Activated T-helper 2 cell treated with anti-CD3 and anti-CD28 coated beads, Interferon-gamma antibody, Interleukin-2, Interleukin-4, amounts not matched to agents 10 μg/mL and 5 μg/mL and 100 μg/mL, durations not matched to agents 14 hours and 24 hours and 36 hours (primary cell): ENCODE data around the gene DNPH1. TPM values are rescaled to one million over a fixed set of nuclear protein-coding genes. Genes with fewer than 3 reads are reported as not detected.

Experiments used
- DNase-seq: peaks from one replicate; pipeline ENCODE4 v3.0.0; 2021; ENCODE audit warnings: low spot score
- H3K27ac Mint-ChIP-seq: one replicate; pipeline ENCODE4 v1.8.0; 2021; ENCODE audit warnings: mixed read lengths
- H3K27me3 Mint-ChIP-seq: one replicate; pipeline ENCODE4 v1.8.0; 2021; ENCODE audit warnings: low read depth, mixed read lengths
- H3K36me3 Mint-ChIP-seq: one replicate; pipeline ENCODE4 v1.8.0; 2021; ENCODE audit warnings: low read depth, mixed read lengths
- H3K4me1 Mint-ChIP-seq: one replicate; pipeline ENCODE4 v1.8.0; 2021; ENCODE audit warnings: low read depth, mixed read lengths
- H3K4me3 Mint-ChIP-seq: one replicate; pipeline ENCODE4 v1.8.0; 2021; ENCODE audit warnings: low read depth, mild to moderate bottlenecking, moderate library complexity, mixed read lengths
- H3K9me3 Mint-ChIP-seq: one replicate; pipeline ENCODE4 v1.8.0; 2021; ENCODE audit warnings: mixed read lengths
- intact Hi-C: fragments of 100-400 bp; cut with micrococcal nuclease; formaldehyde crosslinking; loops from one replicate; pipeline ENCODE4 v1.15.1; 2023
- total RNA-seq: library from RNA; stranded (reverse); gene quantifications from 2 replicates; pipeline ENCODE4 v1.2.3, GENCODE V29; 2022

The DNPH1 gene
- total RNA-seq, 1 donor from 2014 or later: 70.5 TPM

DNA sequence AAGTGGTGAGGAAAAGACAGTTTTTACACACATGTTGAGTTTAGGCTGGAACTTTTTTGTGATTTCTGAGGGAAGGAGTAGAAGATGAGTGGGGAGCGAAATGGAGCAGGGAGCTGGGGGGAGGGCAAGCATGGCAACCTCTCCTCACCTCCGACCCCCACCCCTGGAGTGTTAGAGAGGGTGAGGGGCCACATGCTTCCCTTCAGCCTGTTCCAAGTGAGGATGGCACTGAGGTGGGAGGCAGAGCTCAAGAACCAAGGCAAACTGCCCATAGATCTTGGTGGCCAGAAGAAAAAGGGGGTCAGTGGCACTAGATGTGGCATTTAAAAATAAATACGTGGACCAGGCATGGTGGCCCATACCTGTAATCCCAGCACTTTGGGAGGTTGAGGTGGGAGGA, 18.8 kb upstream of the DNPH1 start:
- intact Hi-C loops: no loop called here
- Mint-ChIP-seq H3K4me3 (peak overlapping the region; percentile 77), H3K4me1 (peaks cover 28% of the 10 kb centered on the region), H3K9me3 (no peaks in the 10 kb centered on the region), H3K27me3 (peaks cover 19% of the 10 kb centered on the region), H3K36me3 (no peaks in the 10 kb centered on the region), H3K27ac (peak overlapping the region; percentile 77)
- DNase-seq: no peak

DNA sequence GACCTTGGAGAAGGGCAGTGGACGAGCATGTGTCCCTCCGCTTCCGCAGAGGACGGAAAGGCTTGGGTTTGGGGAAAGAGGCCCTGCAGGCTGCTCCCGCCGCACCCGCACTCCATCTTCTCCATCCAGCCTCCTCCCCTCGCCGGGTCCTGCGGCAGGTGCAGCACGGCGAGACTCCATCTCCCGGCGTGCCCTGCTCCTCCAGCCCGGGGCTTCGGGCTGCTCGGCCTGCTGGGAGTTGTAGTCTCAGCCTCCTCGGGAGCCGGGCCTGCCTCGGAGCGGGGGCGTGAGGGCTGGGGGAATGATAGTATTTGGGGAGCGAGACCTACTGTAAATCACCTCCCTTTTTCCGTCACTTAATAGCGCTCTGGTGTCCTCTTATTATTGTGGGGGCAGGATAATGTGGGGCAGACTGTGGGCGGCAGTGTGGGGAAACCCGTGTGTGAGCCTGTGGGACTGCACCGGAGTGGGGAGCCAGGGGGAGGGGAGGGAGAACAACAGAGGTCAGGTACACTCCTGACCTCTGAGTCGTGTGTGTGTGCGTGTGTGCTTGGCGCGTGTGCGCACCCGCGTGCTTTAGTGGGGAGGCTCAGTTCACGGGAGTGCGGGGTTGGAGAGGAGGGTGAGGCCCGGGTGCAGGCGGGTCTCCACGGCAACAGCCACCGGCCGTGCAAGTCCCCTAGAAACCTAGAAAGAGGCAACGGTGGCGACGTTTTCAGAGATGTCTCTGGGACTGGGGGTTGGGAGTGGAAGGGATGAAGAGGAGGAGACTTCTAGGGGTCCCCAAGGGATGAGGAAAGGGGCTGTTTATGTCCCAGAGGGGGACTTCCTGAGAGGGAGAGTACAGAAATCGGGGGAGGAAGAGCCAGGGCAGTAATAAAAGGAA, 18.1 kb upstream of the DNPH1 start:
- peak overlapping the region; percentile 77 for H3K4me3 Mint-ChIP-seq
- peak; percentile 73 for DNase-seq
- H3K9me3 Mint-ChIP-seq: no peaks in the 10 kb centered on the region
- intact Hi-C loops: loop anchor here (2.0 kb wide), 2 partner anchors 23 to 77 kb away; partner anchors contain the start of gene SRF
- H3K36me3 Mint-ChIP-seq: no peaks in the 10 kb centered on the region
- H3K4me1 Mint-ChIP-seq: peaks cover 26% of the 10 kb centered on the region
- peak overlapping the region; percentile 77 for H3K27ac Mint-ChIP-seq
- H3K27me3 Mint-ChIP-seq: peaks cover 19% of the 10 kb centered on the region

DNA sequence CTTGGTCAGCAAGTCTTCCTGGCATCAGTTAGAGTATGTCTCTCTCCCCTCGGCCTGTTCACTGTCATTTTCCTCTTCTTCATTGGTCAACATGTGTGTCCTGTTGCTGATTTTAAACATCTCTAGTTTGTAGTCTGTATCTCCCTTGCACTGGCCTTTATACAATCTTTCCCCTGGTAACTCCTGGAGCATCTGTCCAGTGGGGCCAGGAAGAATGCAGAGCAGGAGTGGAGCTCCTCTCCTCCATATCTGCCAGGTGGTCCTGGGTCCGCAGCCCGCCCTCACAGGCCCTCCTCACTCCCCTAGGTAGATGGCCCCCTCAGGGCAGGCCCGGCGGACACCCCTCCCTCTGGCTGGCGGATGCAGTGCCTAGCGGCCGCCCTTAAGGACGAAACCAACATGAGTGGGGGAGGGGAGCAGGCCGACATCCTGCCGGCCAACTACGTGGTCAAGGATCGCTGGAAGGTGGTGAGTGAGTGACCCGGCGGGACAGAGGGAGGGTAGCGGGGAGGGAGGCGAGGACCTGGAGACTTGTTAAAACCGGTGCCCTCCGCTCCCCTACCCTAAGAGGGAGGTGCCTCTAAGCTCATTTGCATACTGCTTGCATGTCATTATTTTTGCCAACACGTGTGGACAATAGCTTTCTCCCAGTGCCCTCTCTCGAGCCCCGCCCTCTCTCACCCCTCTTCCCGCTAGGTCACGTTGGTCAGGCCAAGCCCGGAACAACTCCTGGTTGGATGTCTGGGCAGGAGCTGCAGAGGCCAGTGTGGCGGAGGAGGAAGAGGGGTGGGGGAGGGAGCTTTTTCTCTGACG, 17.2 kb upstream of the DNPH1 start:
- Mint-ChIP-seq H3K4me1 (peaks cover 24% of the 10 kb centered on the region), H3K36me3 (no peaks in the 10 kb centered on the region), H3K4me3 (peak overlapping the region; percentile 77), H3K27me3 (peaks cover 13% of the 10 kb centered on the region), H3K27ac (no peak overlapping the region), H3K9me3 (no peaks in the 10 kb centered on the region)
- no peak for DNase-seq
- intact Hi-C loops: loop anchor here (2.0 kb wide), 2 partner anchors 22 to 76 kb away; partner anchors contain the start of gene SRF

DNA sequence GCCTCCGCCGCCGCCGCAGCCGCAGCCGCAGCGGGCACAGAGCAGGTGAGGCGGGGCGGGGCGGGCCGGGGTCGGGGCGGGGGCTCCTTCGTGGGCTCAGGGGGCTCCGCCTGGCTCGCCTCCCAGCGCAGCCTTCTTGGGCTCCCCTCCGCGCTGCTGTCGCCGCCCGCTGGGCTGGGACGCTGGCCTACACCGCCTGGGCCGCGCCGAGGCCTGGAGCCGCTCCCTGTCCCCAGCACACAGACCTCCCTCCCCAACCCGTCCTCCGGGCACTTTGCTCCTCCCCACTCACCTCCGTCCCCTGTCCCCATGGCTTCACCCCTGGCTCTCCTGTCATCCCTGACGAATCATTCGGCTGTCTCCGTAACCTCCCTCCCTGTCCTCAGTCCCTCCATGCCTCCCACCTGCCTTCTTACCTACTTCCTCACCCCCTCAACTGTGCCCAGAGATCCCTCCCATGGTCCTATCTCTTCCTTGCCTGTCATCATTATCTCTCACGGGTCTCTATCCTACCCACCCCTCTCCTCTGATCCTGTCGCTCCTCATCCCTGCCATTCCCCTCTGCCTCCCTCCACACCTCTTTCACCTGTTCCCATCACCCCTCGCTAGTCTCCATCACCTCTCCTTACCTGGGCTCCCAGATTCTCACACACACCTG, 14.5 kb upstream of the DNPH1 start:
- Mint-ChIP-seq H3K4me1 (peaks cover 21% of the 10 kb centered on the region), H3K9me3 (peaks cover 5% of the 10 kb centered on the region), H3K36me3 (no peaks in the 10 kb centered on the region), H3K27ac (no peak overlapping the region), H3K27me3 (peaks cover 14% of the 10 kb centered on the region), H3K4me3 (no peak overlapping the region)
- intact Hi-C loops: no loop called here
- DNase-seq: no peak

DNA sequence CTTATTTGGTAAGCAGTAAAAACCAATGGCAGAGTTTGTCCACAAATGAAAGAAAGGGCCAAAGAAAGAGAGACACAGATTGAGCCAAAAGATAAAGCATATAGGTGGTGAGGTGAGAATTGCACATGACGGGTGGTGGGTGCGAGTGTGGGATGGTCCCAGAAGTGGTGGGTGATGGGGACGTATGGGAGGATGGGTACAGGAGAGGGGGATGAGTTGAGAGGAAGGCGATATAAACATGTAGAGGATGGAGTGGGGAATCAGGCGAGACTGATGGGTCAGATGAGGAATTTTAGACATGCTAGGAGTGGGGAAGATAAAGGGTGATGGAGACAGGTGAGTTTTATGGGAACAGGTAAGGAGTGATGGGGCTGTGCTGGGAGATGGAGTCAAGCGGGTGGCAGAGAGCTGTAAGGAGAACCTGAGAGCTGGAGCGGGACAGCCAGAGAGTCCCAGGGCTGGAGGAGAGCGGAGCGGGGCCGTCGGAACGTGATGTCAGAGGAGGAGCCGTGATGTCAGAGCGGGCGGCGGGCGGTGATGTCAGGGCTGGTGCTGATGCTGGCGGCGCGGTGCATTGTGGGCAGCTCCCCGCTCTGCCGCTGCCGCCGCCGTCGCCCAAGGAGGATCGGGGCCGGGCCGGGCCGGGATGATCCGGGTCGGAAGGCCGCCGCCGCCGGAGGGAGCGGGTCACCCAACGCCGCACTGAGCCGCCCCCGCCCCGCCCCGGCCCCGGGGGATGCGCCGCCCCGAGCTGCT, 13.8 kb upstream of the DNPH1 start, which contains the start of gene TTBK1:
TSS of gene TTBK1 (plus strand) at position 574 of the 756 bp plus-strand sequence. CDS start 3,180 bp downstream, outside the sequence.
- Mint-ChIP-seq H3K27ac (no peak within 1 kb of the TSS), H3K9me3 (peaks cover 5% of the 10 kb centered on the region), H3K4me3 (no peak within 1 kb of the TSS), H3K27me3 (peaks cover 17% of the 10 kb centered on the region), H3K4me1 (peaks cover 20% of the 10 kb centered on the region), H3K36me3 (no peaks in the 10 kb centered on the region)
- intact Hi-C loops: no loop called here
- no peak for DNase-seq

DNA sequence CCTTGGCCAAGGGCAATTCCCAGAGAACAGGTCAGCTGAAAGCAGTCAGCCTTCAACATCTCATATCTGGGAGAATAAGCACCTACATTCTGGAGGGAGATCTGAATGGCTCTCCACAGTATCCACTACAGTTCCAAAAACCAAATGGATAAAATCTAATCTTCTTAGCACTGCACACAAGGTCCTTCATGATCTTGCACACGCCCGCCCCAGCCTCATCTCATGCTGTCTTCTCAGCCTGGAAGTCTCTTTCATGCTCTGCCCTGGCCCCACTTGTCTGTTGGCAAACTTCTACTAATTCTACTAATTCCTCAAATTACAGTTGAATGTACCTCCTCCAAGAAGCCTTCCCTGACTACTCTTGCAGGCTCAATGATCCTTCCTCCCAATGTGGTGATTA, 12.2 kb upstream of the DNPH1 start:
- Mint-ChIP-seq H3K9me3 (peaks cover 5% of the 10 kb centered on the region), H3K36me3 (no peaks in the 10 kb centered on the region), H3K27ac (no peak overlapping the region), H3K4me3 (no peak overlapping the region), H3K27me3 (peaks cover 23% of the 10 kb centered on the region), H3K4me1 (peaks cover 11% of the 10 kb centered on the region)
- DNase-seq: no peak
- intact Hi-C loops: no loop called here

DNA sequence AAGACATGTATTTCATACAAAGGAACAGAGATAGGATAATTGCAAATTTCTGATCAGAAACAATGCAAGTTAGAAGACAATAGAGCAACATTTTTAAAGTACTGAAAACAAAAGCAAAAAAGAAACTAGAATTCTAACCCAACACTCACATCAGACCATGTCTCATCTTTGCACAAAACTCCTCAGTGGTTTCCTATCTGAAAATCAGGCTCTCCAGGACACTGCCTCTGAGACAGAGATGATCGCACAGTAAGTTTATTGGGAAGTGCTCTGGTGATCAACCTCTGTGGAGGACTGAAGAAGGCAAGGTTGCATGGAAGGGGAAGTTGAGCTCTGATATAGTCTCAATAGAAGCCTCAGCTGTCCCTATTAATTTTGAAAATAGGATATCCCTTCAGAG, 11.7 kb upstream of the DNPH1 start:
- no peak overlapping the region for H3K27ac Mint-ChIP-seq
- DNase-seq: no peak
- H3K4me3 Mint-ChIP-seq: peak overlapping the region; percentile 7
- peaks cover 9% of the 10 kb centered on the region for H3K4me1 Mint-ChIP-seq
- H3K9me3 Mint-ChIP-seq: peaks cover 5% of the 10 kb centered on the region
- H3K36me3 Mint-ChIP-seq: no peaks in the 10 kb centered on the region
- H3K27me3 Mint-ChIP-seq: peaks cover 25% of the 10 kb centered on the region
- intact Hi-C loops: no loop called here

DNA sequence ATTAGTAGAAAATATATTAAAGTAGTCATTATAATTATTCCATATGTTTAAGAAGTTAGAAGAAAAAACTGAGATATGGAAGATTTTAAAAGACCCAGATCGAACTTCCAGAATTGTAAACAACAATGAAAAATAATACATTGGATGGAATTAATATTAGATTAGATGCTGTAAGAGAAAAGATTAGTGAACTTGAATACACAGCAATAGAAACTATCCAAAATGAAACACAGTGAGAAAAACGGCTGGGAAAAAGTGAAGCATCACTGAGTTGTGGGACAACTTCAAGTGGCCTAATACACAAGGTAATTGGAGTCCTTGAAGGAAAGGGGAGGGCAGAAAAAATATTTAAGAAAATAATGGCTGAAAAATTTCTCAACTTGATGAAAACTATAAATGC, 9.8 kb upstream of the DNPH1 start:
- peaks cover 5% of the 10 kb centered on the region for H3K9me3 Mint-ChIP-seq

DNA sequence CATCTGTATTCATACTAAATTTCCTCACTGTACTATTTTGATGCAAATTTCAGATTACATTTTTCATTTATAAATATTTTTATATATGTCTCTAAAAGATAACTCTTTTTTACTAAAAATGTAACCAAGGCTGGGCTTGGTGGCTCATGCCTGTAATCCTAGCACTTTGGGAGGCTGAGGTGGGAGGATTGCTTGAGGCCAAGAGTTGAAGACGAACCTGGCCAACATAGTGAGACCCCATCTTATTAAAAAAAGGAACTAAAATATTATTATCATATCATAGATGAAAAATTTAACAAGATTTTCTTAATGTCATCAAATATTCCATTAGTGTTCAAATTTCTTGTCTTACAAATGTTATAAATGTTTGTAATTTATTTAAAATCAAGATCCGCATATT, 6.6 kb upstream of the DNPH1 start:
- no peaks in the 10 kb centered on the region for H3K36me3 Mint-ChIP-seq
- peaks cover 4% of the 10 kb centered on the region for H3K4me1 Mint-ChIP-seq
- H3K27ac Mint-ChIP-seq: no peak overlapping the region
- H3K27me3 Mint-ChIP-seq: peaks cover 38% of the 10 kb centered on the region
- no peak overlapping the region for H3K4me3 Mint-ChIP-seq
- intact Hi-C loops: no loop called here
- no peak for DNase-seq
- H3K9me3 Mint-ChIP-seq: peaks cover 5% of the 10 kb centered on the region

More for the DNA sequence above, 9.8 kb upstream of the DNPH1 start:
- intact Hi-C loops: no loop called here
- peaks cover 9% of the 10 kb centered on the region for H3K4me1 Mint-ChIP-seq
- H3K36me3 Mint-ChIP-seq: no peaks in the 10 kb centered on the region
- H3K4me3 Mint-ChIP-seq: no peak overlapping the region
- no peak overlapping the region for H3K27ac Mint-ChIP-seq
- peaks cover 25% of the 10 kb centered on the region for H3K27me3 Mint-ChIP-seq
- DNase-seq: no peak

DNA sequence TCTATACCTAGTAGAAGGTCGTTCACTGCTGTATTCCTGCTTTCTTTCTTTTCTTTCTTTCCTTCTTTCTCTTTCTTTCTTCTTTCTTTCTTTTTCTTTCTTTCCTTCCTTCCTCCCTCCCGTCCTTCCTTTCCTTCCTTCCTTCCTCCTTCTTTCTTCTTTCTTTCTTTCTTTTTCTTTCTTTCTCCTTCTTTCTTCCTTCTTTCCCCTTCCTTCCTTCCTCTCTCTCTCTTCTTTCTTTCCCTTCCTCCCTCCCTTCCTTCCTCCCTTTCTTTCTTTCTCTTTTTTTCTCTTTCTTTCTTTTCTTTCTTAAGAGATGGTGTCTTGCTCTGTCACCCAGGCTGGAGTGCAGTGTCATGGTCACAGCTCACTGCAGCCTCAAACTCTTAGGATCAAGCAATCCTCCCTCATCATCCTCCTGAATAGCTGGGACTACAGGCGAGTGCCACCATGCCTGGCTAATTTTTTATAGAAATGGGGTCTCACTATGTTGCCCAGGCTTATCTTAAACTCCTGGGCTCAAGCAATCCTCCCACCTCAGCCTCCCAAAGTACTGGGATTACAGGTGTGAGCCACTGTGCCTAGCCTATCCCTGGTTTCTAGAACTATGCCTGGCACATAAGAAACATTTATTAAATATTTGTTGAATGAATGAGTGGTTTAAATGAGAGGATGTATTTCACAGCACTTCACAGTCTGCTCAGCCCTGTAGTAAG, 2.6 kb upstream of the DNPH1 start:
- Mint-ChIP-seq H3K4me1 (peaks cover 9% of the 10 kb centered on the region), H3K4me3 (no peak overlapping the region), H3K36me3 (peaks cover 7% of the 10 kb centered on the region), H3K27me3 (peaks cover 21% of the 10 kb centered on the region), H3K9me3 (no peaks in the 10 kb centered on the region), H3K27ac (no peak overlapping the region)
- DNase-seq: no peak
- intact Hi-C loops: no loop called here

DNA sequence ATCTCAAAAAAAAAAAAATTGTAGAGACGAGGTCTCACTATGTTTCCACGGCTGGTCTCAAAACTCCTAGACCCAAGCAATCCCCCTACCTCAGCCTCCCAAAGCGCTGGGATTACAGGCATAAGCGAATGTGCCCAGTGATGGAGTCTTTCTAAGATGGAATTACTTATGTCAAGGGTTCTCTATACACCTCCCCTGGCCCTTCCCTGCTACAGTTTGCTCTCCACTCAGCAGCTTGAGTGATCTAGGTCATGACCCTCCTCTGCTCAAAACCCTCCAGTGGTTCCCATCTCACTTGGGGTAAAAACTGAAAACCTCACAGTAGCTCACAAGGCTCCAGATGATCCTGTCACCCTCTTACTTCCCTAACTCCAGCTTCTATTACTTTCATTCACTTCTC, 1.8 kb upstream of the DNPH1 start:
- Mint-ChIP-seq H3K27ac (no peak overlapping the region), H3K9me3 (no peaks in the 10 kb centered on the region), H3K4me3 (peak overlapping the region; percentile 3), H3K4me1 (peaks cover 13% of the 10 kb centered on the region), H3K27me3 (peaks cover 16% of the 10 kb centered on the region), H3K36me3 (peaks cover 14% of the 10 kb centered on the region)
- no peak for DNase-seq
- intact Hi-C loops: no loop called here
